ENCODE results near the gene ADAMTSL3. TPM values are rescaled to one million over a fixed set of nuclear protein-coding genes. Genes with fewer than 3 reads are reported as not detected.

The ADAMTSL3 gene
- polyA plus RNA-seq, 1 donor from 2014 or later: 0.51 TPM

- Histone ChIP-seq H3K27ac (ENCODE audit: low read length) (no peak overlapping the region), H3K36me3 (ENCODE audit: insufficient read depth, low read length) (no peaks in the 10 kb centered on the region), H3F3A (ENCODE audit: insufficient read depth, low read length, poor library complexity, severe bottlenecking) (no peaks in the 10 kb centered on the region), H3K9ac (ENCODE audit: low read length) (no peak overlapping the region), H3K27me3 (ENCODE audit: insufficient read depth, low read depth, low read length) (no peaks in the 10 kb centered on the region), H3K4me3 (ENCODE audit: low read length) (no peak overlapping the region), H2AFZ (ENCODE audit: low read depth, low read length) (no peak overlapping the region), H3K9me3 (ENCODE audit: low read length) (no peaks in the 10 kb centered on the region), H3K4me2 (ENCODE audit: low read length) (no peak overlapping the region), H3K9me2 (ENCODE audit: insufficient read depth, low read length) (no peaks in the 10 kb centered on the region), H4K20me1 (ENCODE audit: insufficient read depth) (no peaks in the 10 kb centered on the region), H3K79me2 (replicated peaks; ENCODE audit: insufficient read depth, low read length) (no peaks in the 10 kb centered on the region)
- TF ChIP-seq EP300 (conservative IDR thresholded peaks at IDR 0.05; ENCODE audit: poor library complexity, severe bottlenecking) (no peak), EZH2 (IDR thresholded peaks at IDR 0.05; ENCODE audit: borderline replicate concordance, insufficient read depth, low read length, poor library complexity, severe bottlenecking) (no peak), REST (IDR thresholded peaks at IDR 0.05; ENCODE audit: borderline replicate concordance) (no peak), SMC3 (conservative IDR thresholded peaks at IDR 0.05; ENCODE audit: poor library complexity) (no peak), RAD21 (conservative IDR thresholded peaks at IDR 0.05) (no peak), TAF1 (IDR thresholded peaks at IDR 0.05; ENCODE audit: low read depth) (no peak)
These were observed 162.4 kb downstream of the ADAMTSL3 start for GRCh38 chr15:83816124-83816883.

- TF ChIP-seq SMC3 (conservative IDR thresholded peaks at IDR 0.05; ENCODE audit: poor library complexity): no peak
- TF ChIP-seq CTCF (IDR thresholded peaks at IDR 0.05; ENCODE audit: poor library complexity, severe bottlenecking): no peak
- TF ChIP-seq EP300 (conservative IDR thresholded peaks at IDR 0.05; ENCODE audit: poor library complexity, severe bottlenecking): no peak
- no peak for TF ChIP-seq MXI1 (conservative IDR thresholded peaks at IDR 0.05; ENCODE audit: poor library complexity, severe bottlenecking)
- TF ChIP-seq EZH2 (IDR thresholded peaks at IDR 0.05; ENCODE audit: borderline replicate concordance, insufficient read depth, low read length, poor library complexity, severe bottlenecking): no peak
- no peak for TF ChIP-seq TAF1 (IDR thresholded peaks at IDR 0.05; ENCODE audit: low read depth)
- no peak for TF ChIP-seq REST (IDR thresholded peaks at IDR 0.05; ENCODE audit: borderline replicate concordance)
- no peak for TF ChIP-seq RAD21 (conservative IDR thresholded peaks at IDR 0.05)
- TF ChIP-seq POLR2AphosphoS5 (IDR thresholded peaks at IDR 0.05): no peak
- Histone ChIP-seq H4K20me1 (ENCODE audit: insufficient read depth) (no peaks in the 10 kb centered on the region), H3K27ac (ENCODE audit: low read length) (no peak overlapping the region), H3F3A (ENCODE audit: insufficient read depth, low read length, poor library complexity, severe bottlenecking) (no peaks in the 10 kb centered on the region), H3K27me3 (ENCODE audit: insufficient read depth, low read depth, low read length) (no peaks in the 10 kb centered on the region), H3K9me3 (ENCODE audit: low read length) (no peaks in the 10 kb centered on the region), H3K4me2 (ENCODE audit: low read length) (no peak overlapping the region), H3K79me2 (replicated peaks; ENCODE audit: insufficient read depth, low read length) (no peaks in the 10 kb centered on the region), H3K4me3 (ENCODE audit: low read length) (no peak overlapping the region), H2AFZ (ENCODE audit: low read depth, low read length) (no peak overlapping the region), H3K9ac (ENCODE audit: low read length) (no peak overlapping the region), H3K9me2 (ENCODE audit: insufficient read depth, low read length) (no peaks in the 10 kb centered on the region), H3K36me3 (ENCODE audit: insufficient read depth, low read length) (no peaks in the 10 kb centered on the region)
These were observed 164.7 kb downstream of the ADAMTSL3 start for GRCh38 chr15:83818591-83818990.

Measured in neural cell (in vitro differentiated cells).